GM18861 (cell line): ENCODE measurements around the gene TRPM3.
"Not testable (repeated sequence)": the region's sequence is repeated elsewhere in the genome, so short reads cannot be mapped to it uniquely, and the experiment has no call there.

Source experiments
- ATAC-seq: cut with Tn5 transposase; IDR thresholded peaks from one replicate; pipeline ENCODE4 v1.9.1; 2021; ENCODE audit not compliant: unreplicated experiment

TRPM3 gene

DNA sequence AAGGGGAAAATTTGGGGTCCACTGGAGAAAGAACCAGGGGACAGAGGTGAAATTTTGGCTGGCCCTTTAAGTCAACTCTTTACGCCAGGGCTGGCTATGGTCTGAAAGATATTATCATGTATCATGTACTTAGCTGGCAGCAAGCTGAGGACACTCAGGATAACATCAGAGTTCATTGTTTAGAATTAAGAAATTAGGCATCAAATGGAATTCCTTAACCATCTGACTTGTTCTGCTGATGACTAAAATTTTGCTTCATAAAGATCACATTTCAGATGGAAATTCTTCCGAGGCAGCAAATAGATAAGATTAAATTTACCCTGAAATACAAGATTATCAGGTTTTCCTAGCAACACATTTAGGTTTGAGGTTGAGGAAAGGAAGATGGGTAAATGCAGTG is 437.6 kb downstream of the TRPM3 start:
- no peak for ATAC-seq

DNA sequence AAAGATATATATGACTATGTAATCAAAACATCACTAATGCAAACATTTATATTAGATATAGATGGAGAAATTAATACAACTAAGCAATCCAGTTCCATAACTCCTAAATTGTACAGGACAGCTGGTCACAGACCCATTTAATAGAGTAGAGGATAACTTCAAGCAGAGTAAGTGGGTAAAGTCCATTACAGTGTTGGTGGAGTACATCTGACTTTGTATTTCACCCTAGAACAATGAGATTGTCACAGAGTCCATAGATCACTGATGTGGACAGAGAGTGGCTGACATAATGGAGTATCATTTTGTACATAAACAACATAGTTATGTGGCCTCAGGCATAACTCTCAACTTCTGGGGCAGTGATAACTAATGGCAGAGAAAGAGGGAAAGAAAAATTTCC is 439.1 kb downstream of the TRPM3 start:
- ATAC-seq = no peak

DNA sequence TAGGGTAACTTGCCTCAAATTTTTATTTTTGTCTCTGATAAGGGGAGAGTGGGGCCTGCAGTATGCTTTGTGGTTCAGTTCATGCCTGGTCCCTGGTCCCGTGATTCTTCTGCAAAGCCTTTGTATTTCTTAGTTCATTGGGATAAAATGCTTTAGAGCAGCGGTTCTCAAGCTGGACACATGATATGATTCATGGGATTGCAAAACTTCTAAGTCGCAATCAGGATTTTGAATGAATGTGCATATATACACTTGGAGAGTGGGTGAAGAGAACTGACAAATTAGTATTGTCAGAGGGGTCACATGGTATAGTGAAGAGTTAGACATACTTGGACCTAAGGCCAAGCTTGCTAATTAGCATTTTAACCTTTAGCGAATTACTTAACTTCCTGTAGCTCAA is 441.6 kb downstream of the TRPM3 start:
- no peak for ATAC-seq

DNA sequence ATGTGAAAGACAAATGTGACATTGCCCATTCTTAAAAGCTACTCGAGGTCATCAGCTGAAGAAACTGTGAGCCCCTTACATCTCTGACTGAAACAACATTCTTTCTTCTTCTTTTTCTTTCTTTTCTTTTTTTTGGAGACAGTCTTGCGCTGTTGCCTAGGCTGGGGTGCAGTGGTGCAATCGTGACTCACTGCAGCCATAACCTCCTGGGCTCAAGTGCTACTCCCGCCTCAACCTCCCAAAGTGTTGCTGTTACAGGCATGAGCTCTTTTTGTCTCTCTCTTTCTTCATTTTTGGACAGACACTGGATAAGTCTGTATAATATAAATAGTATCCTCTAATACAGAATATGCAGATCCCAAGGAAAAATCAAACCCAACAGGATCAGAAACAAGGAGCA is 443.3 kb downstream of the TRPM3 start:
- ATAC-seq = no peak

DNA sequence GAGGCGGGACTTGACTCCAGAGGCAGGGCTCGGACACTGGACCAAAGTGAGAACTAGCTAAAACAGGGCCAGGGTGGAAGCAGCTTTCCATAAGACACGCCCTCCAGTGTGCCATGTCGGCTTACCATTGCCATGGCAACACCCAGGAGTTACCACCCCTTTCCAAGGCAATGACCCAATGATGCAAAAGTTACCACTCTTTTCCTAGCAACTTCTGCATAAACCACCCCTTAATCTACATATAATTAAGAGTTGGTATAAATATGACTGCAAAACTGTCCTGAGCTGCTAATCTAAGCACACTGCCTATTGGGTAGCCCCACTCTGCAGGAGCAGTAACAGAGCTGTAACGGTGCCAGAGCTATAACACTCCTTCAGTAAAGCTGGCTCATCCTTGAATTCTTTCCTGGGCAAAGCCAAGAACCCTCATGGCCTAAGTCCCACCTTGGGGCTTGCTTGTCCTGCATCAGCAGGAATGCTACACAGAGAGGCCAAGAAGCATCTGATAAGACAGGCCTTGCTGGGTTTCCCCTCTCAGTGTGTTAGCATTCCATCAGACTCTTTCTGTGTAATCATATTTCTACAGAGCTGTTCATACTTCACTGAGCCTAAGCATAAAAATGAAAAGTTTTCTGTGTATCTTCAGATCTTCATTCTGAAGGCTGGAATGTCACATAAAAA is 444.2 kb downstream of the TRPM3 start:
- ATAC-seq = no peak

DNA sequence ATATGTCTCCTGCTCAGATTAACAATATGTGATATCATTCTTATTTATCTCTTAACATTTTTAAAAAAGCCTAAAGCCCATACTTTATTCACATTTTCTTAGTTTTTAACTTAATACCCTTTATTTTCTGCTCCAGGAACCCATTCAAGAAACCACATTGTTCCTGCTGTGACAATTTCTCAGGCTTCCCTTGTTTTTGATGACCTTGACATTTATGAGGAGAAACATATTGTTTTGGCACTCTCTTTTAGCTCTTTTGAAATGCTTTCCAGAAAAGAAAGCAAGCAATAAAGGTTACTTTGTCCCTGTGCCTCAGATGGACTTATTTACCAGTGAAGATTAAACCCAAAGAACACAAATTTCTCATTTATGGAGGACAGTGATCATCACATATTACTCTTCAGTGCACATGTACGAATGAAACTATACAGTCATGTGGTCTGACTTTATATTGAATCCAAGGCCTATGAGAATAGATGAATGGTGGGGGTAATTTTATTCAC is 445.5 kb downstream of the TRPM3 start:
- ATAC-seq = no peak

DNA sequence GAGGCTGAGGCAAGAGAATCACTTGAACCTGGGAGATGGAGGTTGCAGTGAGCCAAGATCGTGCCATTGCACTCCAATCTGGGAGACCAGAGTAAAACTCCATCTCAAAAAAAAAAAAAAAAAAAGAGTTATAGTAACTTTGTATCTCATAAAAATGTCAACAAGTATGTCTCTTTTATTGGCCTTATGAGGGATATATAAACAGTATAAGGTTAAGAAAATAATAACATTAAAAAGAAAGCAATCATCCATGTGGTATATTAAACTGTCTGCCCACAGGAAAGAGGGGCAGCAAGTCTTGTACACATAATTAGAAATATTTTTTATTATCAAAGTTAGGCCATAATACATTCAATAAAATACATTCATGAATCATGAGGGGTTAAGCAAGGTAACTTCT is 447.6 kb downstream of the TRPM3 start:
- no peak for ATAC-seq

DNA sequence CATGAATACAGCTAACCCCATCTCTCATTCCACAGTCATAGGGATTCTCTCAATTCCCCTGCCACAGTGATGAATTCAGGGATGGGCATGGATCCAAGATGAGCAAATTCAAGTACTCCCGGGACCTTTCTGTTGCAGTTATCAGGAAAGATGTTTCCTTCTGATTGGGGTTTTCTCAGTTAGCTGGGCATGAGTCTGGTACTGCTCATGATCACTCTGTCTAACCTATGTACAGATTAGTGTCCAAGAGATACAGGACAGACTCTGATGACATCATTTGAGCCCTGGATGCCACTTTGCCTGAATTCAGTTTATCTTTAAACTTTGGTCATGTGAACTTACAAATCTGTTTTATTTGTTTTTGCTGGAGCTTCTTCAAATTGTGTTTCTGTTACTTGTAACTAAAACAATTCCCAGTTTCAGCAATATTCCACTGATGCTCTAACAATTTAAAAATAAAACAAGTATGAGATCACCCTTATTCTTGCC is 449.2 kb downstream of the TRPM3 start:
- ATAC-seq = no peak

DNA sequence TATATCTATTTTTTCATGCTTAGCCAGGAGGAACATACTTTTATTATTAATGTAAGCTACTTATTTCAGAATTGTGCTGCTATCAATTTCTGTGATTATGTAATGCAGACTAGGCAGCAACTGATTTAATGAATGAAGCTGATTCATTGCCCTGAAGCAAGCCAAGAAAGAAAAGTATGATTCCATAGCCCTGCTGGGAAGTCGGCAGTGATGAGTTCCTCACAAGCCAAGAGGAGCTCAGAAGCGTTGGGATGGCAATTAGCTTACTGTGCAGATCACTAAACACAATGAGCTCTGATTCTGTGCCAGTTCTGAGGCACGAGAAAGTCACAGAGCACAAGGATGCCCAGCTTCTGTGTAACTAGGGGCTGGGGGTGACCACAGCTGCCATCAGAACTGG is 452.7 kb downstream of the TRPM3 start:
- no peak for ATAC-seq

DNA sequence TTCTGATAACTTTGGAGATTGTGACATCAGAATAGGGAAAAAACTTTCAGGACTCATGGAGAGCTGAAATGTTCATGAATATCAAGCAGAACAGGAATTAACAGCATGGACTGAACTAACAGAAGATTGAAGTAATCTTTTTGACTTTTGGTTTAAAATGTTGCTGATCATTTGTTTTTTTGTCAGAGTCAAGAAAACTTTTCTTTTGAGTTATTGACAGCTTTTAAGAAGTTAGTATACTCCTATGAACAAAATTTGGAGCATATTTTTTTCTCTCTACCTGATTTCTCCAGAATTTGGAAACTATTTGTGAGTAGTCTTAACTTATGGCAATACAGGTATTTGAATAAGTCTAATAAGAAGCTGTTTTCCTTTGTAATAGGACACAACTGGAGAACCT is 462.7 kb downstream of the TRPM3 start:
- ATAC-seq = no peak

DNA sequence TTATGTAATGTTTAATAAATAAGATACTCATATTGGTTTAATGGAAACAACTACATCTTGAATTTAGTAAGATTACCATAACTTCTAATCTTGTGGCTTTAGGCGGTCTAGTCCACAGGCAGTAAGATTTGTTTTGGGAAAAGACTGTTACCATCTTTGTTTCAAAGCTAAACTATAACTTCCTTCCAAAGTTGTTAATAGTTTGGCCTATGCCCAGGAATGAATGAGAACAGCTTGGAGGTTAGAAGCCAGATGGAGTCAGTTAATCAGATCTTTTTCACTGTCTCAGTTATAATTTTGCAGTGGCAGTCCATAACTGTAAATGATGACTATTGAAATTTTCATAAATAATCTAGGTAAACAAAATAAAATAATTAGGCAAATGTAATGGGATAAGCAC is 465.1 kb downstream of the TRPM3 start:
- no peak for ATAC-seq

DNA sequence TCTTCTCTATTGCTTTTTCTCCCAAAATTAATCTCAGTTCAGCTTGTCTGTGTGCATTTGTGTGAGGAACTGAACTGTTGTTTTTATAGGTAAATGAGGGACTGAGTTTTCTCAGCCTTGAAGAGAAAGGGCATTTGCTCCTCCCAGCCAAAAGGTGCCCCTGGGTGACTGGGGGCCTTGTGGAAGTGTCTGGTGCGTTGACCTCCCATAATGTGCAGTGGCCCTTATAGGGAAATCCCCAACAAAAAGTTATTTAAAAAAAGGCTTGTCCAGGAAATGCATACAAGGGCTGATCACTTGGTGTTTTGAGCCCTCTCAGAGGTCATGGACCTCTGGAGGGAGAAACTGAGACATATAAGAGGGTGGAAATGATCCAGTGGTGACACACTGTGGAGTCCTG is 467.3 kb downstream of the TRPM3 start:
- no peak for ATAC-seq

DNA sequence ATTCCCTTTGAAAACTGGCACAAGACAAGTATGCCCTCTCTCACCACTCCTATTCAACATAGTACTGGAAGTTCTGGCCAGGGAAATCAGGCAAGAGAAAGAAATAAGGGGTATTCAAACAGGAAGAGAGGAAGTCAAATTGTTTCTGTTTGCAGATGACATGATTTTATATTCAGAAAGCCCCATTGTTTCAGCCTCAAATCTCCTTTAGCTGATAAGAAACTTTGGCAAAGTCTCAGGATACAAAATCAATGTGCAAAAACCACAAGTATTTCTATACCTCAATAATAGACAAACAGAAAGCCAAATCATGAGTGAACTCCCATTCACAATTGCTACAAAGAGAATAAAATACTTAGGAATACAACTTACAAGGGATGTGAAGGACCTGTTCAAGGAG is 476.8 kb downstream of the TRPM3 start:
- not testable (repeated sequence) for ATAC-seq

DNA sequence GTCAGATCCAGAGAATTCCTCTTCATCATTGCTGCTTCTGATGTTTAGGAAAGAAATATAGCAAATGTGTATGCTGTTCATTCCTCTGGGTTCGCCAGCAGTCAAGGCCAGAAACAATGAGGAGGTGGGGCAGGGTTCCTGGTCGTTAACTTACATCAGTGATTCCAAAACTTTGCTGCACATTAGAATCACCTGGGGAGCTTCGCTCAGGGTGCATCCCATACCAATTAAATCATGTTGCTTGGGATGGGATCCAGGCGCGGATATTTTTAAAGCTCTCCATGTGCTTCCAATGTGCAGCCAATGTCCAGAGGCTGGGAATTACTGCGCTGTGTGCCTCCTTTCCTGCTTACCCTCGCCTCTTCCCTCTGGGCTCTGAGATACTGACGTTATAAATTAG is 479.1 kb downstream of the TRPM3 start:
- no peak for ATAC-seq

DNA sequence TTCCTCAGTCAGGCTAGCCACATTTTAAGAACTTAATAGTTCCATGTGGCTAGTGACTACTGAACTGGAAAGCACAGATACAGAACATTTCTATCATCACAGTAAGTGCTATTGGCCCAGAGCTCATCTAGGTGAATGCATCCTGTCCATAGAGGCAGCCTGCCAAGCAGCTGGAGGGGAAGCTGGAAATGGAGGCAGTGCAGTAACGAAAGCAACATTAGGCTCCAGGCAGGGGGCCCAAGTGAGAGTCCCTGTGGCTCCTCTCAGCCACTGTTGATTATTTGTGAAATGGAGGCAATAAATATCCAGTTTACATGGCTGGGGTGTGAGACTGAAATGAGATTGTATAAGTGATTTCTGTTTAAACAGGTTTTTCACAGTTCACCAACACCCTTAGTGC is 479.8 kb downstream of the TRPM3 start:
- no peak for ATAC-seq

DNA sequence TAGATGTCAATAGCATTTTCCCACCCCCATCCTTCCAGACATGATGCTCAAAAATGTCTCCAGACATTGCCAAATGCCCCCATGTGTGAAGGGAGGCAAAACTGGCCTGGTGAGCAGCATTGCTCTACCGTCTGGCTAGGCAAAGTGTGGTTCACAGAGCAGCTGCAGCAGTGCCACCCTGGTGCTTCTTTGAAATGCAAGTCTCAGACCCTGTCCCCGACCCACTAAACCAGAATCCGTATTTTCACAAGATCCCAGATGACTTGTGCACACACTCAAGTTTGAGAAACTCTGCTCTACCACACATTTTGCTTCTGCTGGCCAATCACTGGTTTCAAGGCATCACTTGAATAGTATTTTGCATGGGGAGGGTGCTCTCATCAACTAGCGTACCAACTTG is 480.4 kb downstream of the TRPM3 start:
- no peak for ATAC-seq

DNA sequence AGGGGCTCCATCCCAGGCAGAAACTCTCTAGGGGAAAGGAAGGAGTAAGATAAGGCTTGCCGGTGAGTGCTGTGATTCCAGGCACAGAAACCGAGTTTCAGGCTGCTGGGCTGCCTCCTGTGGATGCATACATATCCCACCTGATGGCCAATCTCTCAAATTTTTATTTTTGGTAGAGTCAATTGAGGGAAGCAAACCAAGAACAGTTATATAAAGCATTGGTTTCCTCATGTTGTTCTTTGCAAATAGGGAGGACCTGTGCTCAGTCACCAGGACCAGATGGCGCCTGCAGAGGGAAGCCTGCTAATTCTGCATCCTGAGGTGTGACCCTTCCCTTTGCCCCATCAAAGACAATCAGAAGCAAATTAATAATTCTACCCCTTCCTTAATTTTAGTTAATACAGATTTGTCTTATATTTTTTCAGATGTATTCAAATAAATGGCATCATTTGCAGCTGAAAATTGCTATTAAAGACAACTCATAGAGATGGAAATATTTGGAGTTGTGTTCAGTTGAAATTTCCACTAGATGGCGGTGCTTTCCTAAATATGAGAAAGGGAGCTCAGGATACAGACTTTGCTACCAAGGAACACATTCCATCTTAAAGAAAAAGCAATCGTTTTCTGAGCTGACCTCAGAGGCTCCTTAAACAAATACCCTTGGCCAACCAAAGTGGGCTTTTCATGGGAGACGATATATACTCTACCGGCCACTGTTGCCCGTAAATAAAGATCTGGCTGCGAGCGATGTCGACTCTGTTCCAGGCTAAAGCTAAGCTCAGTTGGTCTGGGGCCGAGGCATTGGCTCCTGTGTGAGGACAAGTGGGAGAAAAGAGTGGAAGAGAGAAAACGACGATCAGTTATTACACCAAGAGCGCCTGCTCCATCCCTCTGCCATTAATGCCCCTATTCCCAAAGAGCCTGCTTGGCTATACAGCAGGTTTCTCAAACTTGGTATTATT is 481.3 kb downstream of the TRPM3 start:
- ATAC-seq = no peak

DNA sequence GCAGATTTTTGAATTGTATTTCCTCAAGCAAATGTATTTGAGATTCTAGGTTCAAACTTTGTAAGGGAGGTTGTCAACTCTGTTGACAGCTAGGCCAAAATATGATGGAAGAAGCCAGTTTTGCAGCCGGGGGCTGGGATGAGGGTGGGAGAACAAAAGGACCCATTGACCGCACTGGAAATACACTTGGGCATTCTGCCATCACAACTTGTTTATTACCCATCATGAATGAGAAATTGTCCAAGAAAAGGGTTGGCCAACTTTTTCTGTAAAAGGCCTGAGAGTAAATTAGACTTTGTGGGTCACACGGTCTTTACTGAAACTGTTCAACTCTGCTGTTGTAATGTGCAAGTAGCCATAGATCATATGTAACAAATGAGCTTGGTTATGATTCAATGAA is 485.6 kb downstream of the TRPM3 start:
- ATAC-seq = no peak

DNA sequence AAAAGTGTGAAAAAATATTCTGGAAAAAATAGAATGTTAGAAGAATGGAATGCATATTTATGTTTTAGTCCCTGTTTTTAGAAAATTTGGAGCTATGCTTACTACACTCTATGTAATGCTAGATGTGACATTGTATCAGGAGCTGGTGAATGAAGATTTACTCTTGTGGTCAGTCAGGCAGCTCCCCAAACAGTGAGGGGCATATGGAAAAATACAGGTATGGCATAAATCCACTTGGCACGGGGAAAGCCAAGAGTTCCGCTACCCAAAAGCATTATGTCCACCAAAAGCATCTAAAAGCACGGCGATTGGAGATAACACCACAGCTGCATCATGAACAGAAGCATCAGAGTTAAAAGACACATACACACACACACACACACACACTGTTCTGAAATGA is 486.7 kb downstream of the TRPM3 start:
- ATAC-seq = no peak

DNA sequence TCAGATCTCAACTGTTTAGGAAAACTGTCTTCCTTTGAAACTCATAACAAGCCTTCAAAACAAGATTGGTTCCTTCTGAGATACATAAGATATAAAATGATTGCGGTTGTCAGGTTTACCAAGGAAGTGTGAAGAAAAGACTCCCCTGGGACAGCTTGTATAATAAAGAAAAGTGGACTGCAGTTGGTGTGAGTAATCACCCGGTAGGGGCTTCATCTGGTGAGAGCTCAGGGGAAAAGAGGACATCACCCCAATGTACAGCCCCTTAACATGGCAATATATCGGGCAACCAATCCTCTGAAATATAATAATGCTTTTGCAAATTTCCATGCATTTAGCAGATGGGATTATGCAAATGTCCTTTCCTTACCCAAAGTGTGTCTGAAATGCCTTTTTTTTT is 490.4 kb downstream of the TRPM3 start:
- no peak for ATAC-seq

DNA sequence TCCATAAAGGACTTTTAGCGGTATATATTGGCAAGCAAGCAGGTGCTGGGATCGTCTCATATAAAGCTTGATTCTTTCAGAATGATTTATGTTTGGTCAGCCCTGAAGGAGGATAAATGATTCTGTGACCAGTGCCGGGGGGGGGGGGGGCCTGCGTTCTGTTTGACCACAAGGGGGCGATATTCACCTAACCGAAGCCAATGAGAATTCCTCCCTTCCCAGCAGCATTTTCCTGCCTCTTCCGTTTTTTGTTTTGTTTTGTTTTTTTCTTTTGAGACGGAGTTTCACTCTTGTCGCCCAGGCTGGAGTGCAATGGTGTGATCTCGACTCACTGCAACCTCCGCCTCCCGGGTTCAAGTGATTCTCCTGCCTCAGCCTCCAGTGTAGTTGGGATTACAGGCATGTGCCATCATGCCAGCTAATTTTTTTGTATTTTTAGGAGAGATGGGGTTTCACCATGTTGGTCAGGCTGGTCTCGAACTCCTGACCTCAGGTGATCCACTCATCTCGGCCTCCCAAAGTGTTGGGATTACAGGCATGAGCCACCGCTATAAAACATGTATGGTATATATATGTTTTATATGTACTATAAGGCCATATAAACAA is 492.2 kb downstream of the TRPM3 start:
- ATAC-seq = not testable (repeated sequence)

DNA sequence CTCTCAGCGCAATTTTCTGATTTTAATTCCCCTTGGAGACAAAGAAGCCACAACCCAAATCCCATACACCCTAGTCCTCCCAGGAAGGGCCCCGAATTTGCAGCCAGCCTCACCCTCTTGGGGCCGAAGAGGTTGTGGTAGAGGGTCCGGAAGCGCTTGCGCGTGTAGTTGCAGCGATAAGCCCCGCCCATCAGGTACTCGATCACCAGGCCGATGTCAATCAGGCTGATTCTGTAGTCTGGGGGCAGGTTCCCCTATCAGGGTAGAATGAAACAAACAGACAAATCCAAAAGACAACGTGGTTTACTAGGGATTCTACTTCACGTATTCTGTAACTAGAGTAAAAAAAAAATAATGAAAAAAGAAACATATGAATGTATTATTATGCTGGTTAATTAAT is 496.3 kb downstream of the TRPM3 start:
- no peak for ATAC-seq
